Measurements from ENCODE around the gene PEX5L.

DNA sequence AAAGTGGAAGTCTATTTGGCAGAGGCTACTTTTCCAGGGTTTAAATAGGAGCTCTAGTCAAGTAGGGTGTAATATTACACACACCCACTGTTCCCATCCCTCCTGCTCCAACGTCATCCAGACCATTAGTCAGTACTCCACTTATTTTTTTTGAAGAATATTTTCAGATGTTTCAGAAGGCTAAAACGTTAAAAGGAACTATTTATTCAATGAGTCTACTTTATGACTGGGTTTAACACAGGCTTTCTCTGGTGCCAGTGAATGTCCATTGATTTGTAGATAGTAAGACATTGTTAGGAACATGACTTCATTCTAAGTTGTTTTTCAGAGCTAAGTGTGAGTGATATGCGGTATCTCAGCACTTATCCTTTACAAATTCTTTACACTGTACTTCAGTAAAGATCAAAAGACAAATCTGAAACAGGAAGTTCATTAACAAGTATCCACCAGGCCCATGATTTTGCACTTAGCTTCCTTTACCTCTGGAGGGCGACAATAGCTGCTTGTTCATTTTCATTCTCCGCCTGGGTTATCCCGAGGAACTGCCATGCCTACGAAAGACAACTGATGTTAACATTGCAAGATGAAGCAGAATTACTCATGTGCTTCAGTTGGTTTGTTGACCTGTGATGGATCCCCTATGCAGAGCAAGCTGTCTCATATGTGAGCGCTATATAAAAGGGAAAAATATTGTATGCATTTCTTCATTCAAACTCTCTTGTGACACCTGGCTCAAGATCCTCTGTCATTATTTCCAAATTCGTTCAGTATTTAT lies 225.2 kb downstream of the PEX5L start:
- TF ChIP-seq, protein P1, sequence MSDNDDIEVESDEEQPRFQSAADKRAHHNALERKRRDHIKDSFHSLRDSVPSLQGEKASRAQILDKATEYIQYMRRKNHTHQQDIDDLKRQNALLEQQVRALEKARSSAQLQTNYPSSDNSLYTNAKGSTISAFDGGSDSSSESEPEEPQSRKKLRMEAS (IDR thresholded peaks at IDR 0.05; ENCODE audit: low read depth) = no peak
- TF ChIP-seq NRF1 (IDR thresholded peaks at IDR 0.05; ENCODE audit: low read depth, low read length) (no peak), ELF1 (IDR thresholded peaks at IDR 0.05) (peak; percentile 19; the same call in 1 of the 2 replicates), TAF1 (IDR thresholded peaks at IDR 0.05; ENCODE audit: borderline replicate concordance, low read depth, low read length) (no peak), RCOR1 (IDR thresholded peaks at IDR 0.05; ENCODE audit: low read length) (no peak), POLR2AphosphoS5 (IDR thresholded peaks at IDR 0.05; ENCODE audit: low read depth, low read length) (no peak), SIN3A (IDR thresholded peaks at IDR 0.05; ENCODE audit: borderline replicate concordance, low read depth, low read length) (no peak)
- TF ChIP-seq, protein P2, sequence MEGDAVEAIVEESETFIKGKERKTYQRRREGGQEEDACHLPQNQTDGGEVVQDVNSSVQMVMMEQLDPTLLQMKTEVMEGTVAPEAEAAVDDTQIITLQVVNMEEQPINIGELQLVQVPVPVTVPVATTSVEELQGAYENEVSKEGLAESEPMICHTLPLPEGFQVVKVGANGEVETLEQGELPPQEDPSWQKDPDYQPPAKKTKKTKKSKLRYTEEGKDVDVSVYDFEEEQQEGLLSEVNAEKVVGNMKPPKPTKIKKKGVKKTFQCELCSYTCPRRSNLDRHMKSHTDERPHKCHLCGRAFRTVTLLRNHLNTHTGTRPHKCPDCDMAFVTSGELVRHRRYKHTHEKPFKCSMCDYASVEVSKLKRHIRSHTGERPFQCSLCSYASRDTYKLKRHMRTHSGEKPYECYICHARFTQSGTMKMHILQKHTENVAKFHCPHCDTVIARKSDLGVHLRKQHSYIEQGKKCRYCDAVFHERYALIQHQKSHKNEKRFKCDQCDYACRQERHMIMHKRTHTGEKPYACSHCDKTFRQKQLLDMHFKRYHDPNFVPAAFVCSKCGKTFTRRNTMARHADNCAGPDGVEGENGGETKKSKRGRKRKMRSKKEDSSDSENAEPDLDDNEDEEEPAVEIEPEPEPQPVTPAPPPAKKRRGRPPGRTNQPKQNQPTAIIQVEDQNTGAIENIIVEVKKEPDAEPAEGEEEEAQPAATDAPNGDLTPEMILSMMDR (IDR thresholded peaks at IDR 0.05) = peak; percentile 73
- TF ChIP-seq, protein P3, sequence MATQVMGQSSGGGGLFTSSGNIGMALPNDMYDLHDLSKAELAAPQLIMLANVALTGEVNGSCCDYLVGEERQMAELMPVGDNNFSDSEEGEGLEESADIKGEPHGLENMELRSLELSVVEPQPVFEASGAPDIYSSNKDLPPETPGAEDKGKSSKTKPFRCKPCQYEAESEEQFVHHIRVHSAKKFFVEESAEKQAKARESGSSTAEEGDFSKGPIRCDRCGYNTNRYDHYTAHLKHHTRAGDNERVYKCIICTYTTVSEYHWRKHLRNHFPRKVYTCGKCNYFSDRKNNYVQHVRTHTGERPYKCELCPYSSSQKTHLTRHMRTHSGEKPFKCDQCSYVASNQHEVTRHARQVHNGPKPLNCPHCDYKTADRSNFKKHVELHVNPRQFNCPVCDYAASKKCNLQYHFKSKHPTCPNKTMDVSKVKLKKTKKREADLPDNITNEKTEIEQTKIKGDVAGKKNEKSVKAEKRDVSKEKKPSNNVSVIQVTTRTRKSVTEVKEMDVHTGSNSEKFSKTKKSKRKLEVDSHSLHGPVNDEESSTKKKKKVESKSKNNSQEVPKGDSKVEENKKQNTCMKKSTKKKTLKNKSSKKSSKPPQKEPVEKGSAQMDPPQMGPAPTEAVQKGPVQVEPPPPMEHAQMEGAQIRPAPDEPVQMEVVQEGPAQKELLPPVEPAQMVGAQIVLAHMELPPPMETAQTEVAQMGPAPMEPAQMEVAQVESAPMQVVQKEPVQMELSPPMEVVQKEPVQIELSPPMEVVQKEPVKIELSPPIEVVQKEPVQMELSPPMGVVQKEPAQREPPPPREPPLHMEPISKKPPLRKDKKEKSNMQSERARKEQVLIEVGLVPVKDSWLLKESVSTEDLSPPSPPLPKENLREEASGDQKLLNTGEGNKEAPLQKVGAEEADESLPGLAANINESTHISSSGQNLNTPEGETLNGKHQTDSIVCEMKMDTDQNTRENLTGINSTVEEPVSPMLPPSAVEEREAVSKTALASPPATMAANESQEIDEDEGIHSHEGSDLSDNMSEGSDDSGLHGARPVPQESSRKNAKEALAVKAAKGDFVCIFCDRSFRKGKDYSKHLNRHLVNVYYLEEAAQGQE (IDR thresholded peaks at IDR 0.05; ENCODE audit: low read depth, low read length) = no peak

Measured in SK-N-SH (cell line).